Femur (tissue), 1 donor: Measurements from ENCODE around the gene AIG1.
"Not testable (repeated sequence)": the region's sequence is repeated elsewhere in the genome, so short reads cannot be mapped to it uniquely, and the experiment has no call there.

Source experiments
- DNase-seq: peaks from one replicate; pipeline ENCODE4 v3.0.0-alpha.2; 2017

Gene AIG1

GRCh38 chr6:143335865-143336264, 275.2 kb downstream of the AIG1 start:
- no peak for DNase-seq

DNA sequence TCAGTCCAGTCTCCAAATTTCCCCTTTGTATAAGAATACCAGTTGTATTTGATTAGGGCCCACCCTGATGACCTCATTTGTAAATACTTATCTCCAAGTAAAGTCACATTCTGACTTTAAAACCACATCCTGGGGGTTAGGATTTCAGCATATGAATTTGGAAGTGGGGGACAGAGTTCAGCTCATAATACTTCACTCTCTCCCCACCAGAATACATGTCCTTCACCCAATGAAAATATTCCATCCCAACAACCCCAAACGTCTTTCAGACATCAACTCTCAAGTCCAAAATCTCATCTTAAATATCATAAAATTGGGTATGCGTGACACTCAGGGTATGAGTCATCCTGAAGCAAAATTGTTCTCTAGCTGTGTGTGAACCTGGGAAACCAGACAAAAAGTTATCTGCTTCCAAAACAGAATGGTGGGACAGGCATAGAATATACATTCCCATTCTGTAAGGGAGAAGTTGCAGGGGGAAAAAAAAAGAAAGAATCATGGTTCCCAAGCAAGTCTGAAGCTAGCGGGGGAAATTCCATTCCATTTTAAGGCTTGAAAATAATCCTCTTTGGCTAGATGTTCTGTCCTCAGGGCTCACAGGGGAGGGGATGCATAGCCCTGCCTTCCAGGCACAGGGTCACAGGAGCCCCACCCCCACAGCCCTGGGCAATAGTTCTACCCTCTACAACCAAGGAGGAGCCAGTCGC, 275.9 kb downstream of the AIG1 start:
- no peak for DNase-seq

DNA sequence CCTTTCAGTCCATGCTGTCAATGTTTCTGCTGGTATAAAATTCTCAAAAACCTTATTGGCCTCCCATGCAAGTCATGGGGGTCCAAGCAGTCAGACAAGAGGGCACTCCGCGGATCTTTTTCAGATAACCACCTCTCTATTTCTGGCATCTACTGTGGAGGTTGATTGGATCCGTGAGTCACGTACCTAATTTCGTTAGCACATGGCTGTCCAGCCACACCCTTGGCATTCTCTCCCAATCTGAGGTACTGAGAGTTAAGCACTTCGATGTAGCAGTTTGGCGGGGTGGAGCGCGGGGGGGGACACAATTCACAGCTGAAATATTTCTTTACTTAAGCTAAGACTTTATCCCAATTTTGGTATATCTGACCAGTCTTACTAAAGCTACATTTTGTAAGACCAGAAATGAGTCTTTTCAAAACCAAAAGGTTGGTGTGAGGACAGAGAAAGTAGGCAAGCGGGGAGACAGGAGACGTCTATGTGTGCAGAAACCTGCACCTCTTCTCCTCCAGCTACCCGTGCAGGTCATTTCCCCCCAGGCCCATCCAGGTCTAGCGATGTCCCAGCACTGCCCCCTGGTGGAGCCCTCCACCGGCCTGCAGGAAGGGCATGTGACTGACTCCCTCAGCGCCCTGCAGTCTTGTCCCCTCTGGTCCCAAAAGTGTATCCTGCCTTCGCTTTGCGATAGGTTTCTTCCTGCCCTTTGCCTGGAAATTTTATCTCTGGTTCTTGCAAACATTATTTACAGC, 276.7 kb downstream of the AIG1 start:
- DNase-seq: no peak

- no peak for DNase-seq
Measured at GRCh38 chr6:143339223-143339622, 278.5 kb downstream of the AIG1 start.

- not testable (repeated sequence) for DNase-seq
Measured at GRCh38 chr6:143345477-143345876, 284.8 kb downstream of the AIG1 start.

- no peak for DNase-seq
Measured at GRCh38 chr6:143346004-143346403, 285.3 kb downstream of the AIG1 start.

DNA sequence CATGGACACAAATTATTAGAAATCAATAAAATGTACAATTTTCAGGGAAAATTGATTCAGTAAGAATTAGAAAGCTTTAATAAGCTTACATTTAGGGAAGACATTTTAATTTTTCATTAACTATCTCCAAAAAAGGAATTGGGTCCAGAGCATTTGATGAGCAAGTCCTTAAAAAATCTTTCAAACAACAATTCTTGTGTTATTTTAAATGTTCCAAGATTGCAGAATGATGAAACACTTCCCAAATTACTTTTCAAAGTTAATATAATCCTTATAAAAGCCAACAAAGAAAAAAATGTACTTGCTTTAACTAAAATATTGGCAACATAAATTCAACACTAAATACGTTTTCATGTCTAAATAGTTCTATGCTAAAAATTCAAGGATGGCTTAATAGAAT, 287.8 kb downstream of the AIG1 start:
- no peak for DNase-seq

DNA sequence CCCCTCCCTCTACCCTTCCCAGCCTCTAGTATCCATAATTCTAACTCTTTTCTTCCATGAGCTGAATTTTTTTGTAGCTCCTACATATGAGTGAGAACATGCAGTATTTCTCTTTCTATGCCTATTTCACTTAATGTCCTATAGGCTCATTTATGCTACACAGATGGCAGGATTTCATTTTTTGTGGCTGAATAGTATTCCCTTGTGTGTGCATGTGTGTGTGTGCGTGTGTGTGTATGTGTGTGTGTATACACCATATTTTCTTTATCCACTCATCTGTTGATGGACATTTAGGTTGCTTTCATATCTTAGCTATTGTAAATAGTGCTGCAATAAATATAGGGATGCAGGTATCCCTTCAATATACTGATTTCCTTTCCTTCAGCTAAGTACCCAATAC, 288.8 kb downstream of the AIG1 start:
- no peak for DNase-seq

DNA sequence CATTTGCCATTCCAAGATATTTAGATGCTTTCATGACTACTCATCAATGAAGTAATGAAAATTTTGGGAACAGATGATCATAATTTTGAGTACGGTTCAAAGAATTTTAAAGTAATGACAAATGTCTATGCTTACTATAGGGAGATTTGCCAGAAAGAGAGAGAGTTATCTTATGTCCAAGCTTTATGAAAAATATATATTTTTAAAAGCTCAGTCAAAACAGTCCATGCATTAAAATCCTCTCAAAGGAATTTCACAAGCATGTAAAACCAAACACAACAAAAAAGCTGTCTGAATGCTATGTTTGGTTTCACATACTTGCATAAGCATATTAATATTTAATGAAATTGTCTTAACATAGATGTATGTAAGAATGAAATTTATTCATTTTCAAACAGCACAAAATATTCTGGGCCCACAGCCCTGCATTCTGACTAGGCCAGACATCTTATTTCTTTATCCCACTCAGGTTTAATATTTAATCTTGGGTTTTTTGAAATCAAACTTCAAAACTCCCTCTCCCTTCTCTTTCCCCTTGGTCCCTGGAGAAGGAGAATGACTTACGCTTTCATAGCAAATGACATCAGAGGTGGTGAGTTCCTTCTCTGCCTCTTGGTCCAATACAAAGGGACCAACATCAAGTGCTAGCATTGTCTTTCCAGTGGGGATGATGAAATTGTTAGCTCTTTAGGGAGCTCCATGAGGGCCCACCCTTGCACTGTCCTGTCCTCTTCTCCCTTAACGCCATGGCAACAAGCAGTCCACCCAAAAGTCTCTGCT, 295.6 kb downstream of the AIG1 start:
- DNase-seq: no peak

- no peak for DNase-seq
Measured at GRCh38 chr6:143357152-143357551, 296.5 kb downstream of the AIG1 start.

GRCh38 chr6:143357561-143358255, 297.0 kb downstream of the AIG1 start:
- DNase-seq: peak; percentile 29

- no peak for DNase-seq
Measured at GRCh38 chr6:143361536-143362191, 301.0 kb downstream of the AIG1 start.

- no peak for DNase-seq
Measured at GRCh38 chr6:143362192-143362558, 301.5 kb downstream of the AIG1 start.

- DNase-seq: no peak
Measured at GRCh38 chr6:143363299-143363698, 302.6 kb downstream of the AIG1 start.

DNA sequence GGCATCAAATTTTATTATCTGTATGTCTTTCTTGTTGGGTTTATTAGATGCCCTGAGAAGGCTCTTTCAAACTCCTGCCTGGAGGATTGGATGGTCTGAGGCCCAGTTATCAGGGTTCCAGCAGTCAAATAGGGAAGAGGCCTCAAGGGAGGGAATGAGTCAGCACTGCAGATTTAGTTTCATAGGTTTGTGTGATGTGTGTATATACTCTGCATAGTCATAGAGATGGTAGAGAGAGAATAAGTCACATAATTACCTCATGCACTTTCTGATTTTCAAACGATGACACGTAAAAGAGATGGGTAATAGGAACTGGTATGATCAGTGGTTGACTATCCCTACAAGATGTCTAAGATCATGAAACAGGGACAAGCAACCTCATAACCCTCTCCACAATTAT, 307.7 kb downstream of the AIG1 start:
- no peak for DNase-seq

DNA sequence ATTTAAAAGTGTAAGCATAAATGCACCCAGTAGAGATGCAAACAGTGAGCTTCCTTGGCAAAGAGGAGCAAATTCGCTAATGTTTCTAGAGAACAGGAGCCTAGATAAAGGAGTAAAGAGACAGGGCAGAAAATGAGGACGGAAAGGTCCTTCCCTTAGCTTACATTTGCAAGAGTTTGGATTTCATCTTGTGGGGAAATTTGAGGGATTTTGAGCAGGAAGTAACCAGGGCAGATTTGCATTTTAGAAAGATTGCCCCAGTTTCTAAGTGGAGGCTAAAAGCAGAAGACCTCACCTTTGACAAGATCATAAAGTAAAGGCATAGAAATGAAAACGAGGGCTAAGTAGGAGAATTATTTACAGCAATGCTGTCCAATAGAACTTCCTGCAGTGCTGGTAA, 309.3 kb downstream of the AIG1 start:
- no peak for DNase-seq

- no peak for DNase-seq
Measured at GRCh38 chr6:143370812-143371370, 310.2 kb downstream of the AIG1 start.

GRCh38 chr6:143372199-143372882, 311.7 kb downstream of the AIG1 start:
- no peak for DNase-seq

- no peak for DNase-seq
Measured at GRCh38 chr6:143374014-143374413, 313.3 kb downstream of the AIG1 start.

DNA sequence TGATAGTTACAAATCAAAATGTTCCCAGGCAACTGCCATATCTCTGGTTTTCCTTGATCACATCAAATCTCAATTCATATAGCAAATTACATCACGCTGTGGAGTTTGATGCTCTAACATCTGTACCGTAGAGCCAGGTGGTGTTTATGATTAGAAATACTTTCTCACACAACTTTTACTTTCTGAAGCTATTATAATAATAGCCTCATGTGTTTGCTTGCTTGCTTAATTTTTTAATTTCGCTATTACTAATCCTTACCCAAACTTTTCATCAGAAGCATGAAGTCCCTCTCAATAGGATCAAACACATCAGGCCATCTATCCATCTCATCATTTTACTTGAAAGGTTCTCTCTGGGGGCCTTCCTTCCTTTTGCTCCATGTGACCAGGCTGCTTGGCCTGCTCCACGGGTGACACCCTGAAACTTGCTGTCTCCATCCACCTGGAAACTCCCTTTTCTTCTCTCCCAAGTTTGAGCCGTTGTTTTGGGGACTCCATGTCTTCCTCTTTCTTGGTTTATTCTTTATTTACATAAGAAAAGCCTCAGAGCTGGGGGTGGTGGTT, 314.4 kb downstream of the AIG1 start:
- no peak for DNase-seq

DNA sequence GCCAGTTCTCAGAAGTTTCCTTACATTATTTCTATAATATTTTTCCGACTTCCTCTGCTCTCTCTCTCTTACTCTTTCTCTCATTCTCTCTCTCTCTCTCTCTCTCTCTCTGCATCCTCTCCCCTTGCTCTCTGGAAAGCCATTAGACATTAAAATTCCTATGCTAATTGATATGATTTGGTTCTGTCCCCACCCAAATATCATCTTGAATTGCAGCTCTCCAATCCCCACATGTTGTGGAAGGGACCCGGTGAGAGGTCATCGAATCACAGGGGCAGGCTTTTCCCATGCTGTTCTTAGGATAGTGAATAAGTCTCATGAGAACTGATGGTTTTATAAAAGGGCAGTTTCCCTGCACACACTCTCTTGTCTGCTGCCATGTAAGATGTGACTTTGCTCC, 315.7 kb downstream of the AIG1 start:
- no peak for DNase-seq
